Central memory CD8-positive, alpha-beta T cell (primary cell): Measurements from ENCODE around the gene ARHGEF33.
A peak's percentile ranks its signal among the peaks of the same experiment; 100 is the strongest.

Experiments used
- ATAC-seq: fragments of 150-1000 bp; cut with Tn5 transposase; replicated peaks from 2 replicates; pipeline ENCODE4 v1.10.0; 2022; ENCODE audit warnings: mild to moderate bottlenecking, moderate FRiP score, moderate number of reproducible peaks; ENCODE audit not compliant: poor library complexity, severe bottlenecking; ENCODE audit errors: extremely low read depth
- DNase-seq, 2 donors: peaks; one replicate each; pipeline ENCODE4 v3.0.0; 2021; ENCODE audit warnings: low spot score in 2 of 2
- H3K27ac Mint-ChIP-seq: one replicate; pipeline ENCODE4 v1.8.0; 2022; ENCODE audit warnings: low read depth, mild to moderate bottlenecking, moderate library complexity, mixed read lengths
- H3K27me3 Mint-ChIP-seq: one replicate; pipeline ENCODE4 v1.8.0; 2022; ENCODE audit warnings: mixed read lengths
- H3K36me3 Mint-ChIP-seq: one replicate; pipeline ENCODE4 v1.8.0; 2022; ENCODE audit warnings: mild to moderate bottlenecking, moderate library complexity, mixed read lengths; ENCODE audit not compliant: insufficient read depth
- H3K4me1 Mint-ChIP-seq: one replicate; pipeline ENCODE4 v1.8.0; 2022; ENCODE audit warnings: mixed read lengths
- H3K4me3 Mint-ChIP-seq: one replicate; pipeline ENCODE4 v1.8.0; 2022; ENCODE audit warnings: mild to moderate bottlenecking, moderate library complexity, mixed read lengths
- H3K9me3 Mint-ChIP-seq: one replicate; pipeline ENCODE4 v1.8.0; 2022; ENCODE audit warnings: mixed read lengths

Gene ARHGEF33

GRCh38 chr2:38889575-38889974 is at the start of gene ARHGEF33:
ARHGEF33 (plus strand) TSS chr2:38889875; CDS start chr2:38919448, 29,573 bp downstream.
- H3K27me3 Mint-ChIP-seq, result no peaks in the 10 kb centered on the region
- ATAC-seq (no peak), DNase-seq (no peak)
- no peak within 1 kb of the TSS for H3K4me3 Mint-ChIP-seq
- H3K4me1 Mint-ChIP-seq, result no peaks in the 10 kb centered on the region
- H3K27ac Mint-ChIP-seq, result no peak within 1 kb of the TSS
- H3K36me3 Mint-ChIP-seq, result no peaks in the 10 kb centered on the region
- H3K9me3 Mint-ChIP-seq, result no peaks in the 10 kb centered on the region

GRCh38 chr2:38850045-38850444 is 39.6 kb upstream of the ARHGEF33 start:
- Mint-ChIP-seq H3K27me3 (no peaks in the 10 kb centered on the region), H3K27ac (no peak overlapping the region), H3K9me3 (no peaks in the 10 kb centered on the region), H3K36me3 (peaks cover 30% of the 10 kb centered on the region), H3K4me3 (no peak overlapping the region), H3K4me1 (no peaks in the 10 kb centered on the region)
- DNase-seq (no peak), ATAC-seq (no peak)

GRCh38 chr2:38856165-38856564 is 33.5 kb upstream of the ARHGEF33 start:
- Mint-ChIP-seq H3K4me1 (no peaks in the 10 kb centered on the region), H3K4me3 (no peak overlapping the region), H3K9me3 (no peaks in the 10 kb centered on the region), H3K27ac (no peak overlapping the region), H3K27me3 (no peaks in the 10 kb centered on the region), H3K36me3 (peaks cover 41% of the 10 kb centered on the region)
- DNase-seq (no peak), ATAC-seq (no peak)

- no peak overlapping the region for H3K27ac Mint-ChIP-seq
- no peak for ATAC-seq
- H3K4me3 Mint-ChIP-seq, result no peak overlapping the region
- H3K4me1 Mint-ChIP-seq, result no peaks in the 10 kb centered on the region
- DNase-seq, result no peak
- H3K27me3 Mint-ChIP-seq, result no peaks in the 10 kb centered on the region
- no peaks in the 10 kb centered on the region for H3K9me3 Mint-ChIP-seq
- peaks cover 26% of the 10 kb centered on the region for H3K36me3 Mint-ChIP-seq
These were observed 27.2 kb upstream of the ARHGEF33 start for GRCh38 chr2:38862476-38862875.

GRCh38 chr2:38863061-38863695 is 26.5 kb upstream of the ARHGEF33 start:
- Mint-ChIP-seq H3K27me3 (no peaks in the 10 kb centered on the region), H3K4me1 (no peaks in the 10 kb centered on the region), H3K4me3 (no peak overlapping the region), H3K36me3 (peaks cover 22% of the 10 kb centered on the region), H3K27ac (no peak overlapping the region), H3K9me3 (no peaks in the 10 kb centered on the region)
- no peak for DNase-seq
- ATAC-seq, result peak; percentile 32

GRCh38 chr2:38866773-38867443 is 22.8 kb upstream of the ARHGEF33 start:
- Mint-ChIP-seq H3K36me3 (peaks cover 9% of the 10 kb centered on the region), H3K4me1 (peaks cover 1% of the 10 kb centered on the region), H3K4me3 (no peak overlapping the region), H3K9me3 (peaks cover 12% of the 10 kb centered on the region), H3K27me3 (no peaks in the 10 kb centered on the region), H3K27ac (no peak overlapping the region)
- DNase-seq (no peak), ATAC-seq (no peak)

GRCh38 chr2:38871432-38871831 is 18.2 kb upstream of the ARHGEF33 start:
- no peak overlapping the region for H3K27ac Mint-ChIP-seq
- ATAC-seq, result no peak
- H3K4me3 Mint-ChIP-seq, result no peak overlapping the region
- peaks cover 29% of the 10 kb centered on the region for H3K4me1 Mint-ChIP-seq
- DNase-seq, result no peak
- no peaks in the 10 kb centered on the region for H3K27me3 Mint-ChIP-seq
- H3K36me3 Mint-ChIP-seq, result peaks cover 13% of the 10 kb centered on the region
- peaks cover 12% of the 10 kb centered on the region for H3K9me3 Mint-ChIP-seq

- no peaks in the 10 kb centered on the region for H3K27me3 Mint-ChIP-seq
- H3K36me3 Mint-ChIP-seq, result peaks cover 13% of the 10 kb centered on the region
- DNase-seq (no peak), ATAC-seq (no peak)
- H3K27ac Mint-ChIP-seq, result no peak overlapping the region
- peaks cover 12% of the 10 kb centered on the region for H3K9me3 Mint-ChIP-seq
- H3K4me1 Mint-ChIP-seq, result peaks cover 32% of the 10 kb centered on the region
- no peak overlapping the region for H3K4me3 Mint-ChIP-seq
These were observed 15.9 kb upstream of the ARHGEF33 start for GRCh38 chr2:38873763-38874162.

GRCh38 chr2:38875227-38875575 is 14.5 kb upstream of the ARHGEF33 start:
- Mint-ChIP-seq H3K4me3 (peak overlapping the region; percentile 99), H3K9me3 (peaks cover 6% of the 10 kb centered on the region), H3K4me1 (peaks cover 32% of the 10 kb centered on the region), H3K27me3 (no peaks in the 10 kb centered on the region), H3K36me3 (peaks cover 12% of the 10 kb centered on the region), H3K27ac (peak overlapping the region; percentile 96)
- ATAC-seq (no peak), DNase-seq (no peak)

GRCh38 chr2:38875576-38876367 is 13.9 kb upstream of the ARHGEF33 start, which contains the start of the genes DHX57 and MORN2:
DHX57 (minus strand) TSS chr2:38875934; CDS start chr2:38868405, 7,529 bp downstream.
MORN2 (plus strand) TSS chr2:38875976.
- ATAC-seq (peak; percentile 97), DNase-seq (peak; percentile 68 to 71)
- peaks cover 32% of the 10 kb centered on the region for H3K4me1 Mint-ChIP-seq
- peaks cover 11% of the 10 kb centered on the region for H3K36me3 Mint-ChIP-seq
- no peaks in the 10 kb centered on the region for H3K27me3 Mint-ChIP-seq
- H3K9me3 Mint-ChIP-seq, result peaks cover 5% of the 10 kb centered on the region
- peak within 1 kb of the TSS; percentile 96 for H3K27ac Mint-ChIP-seq
- peak within 1 kb of the TSS; percentile 99 for H3K4me3 Mint-ChIP-seq

- H3K4me3 Mint-ChIP-seq, result peak overlapping the region; percentile 99
- peaks cover 13% of the 10 kb centered on the region for H3K36me3 Mint-ChIP-seq
- peaks cover 32% of the 10 kb centered on the region for H3K4me1 Mint-ChIP-seq
- H3K27me3 Mint-ChIP-seq, result no peaks in the 10 kb centered on the region
- DNase-seq (no peak), ATAC-seq (no peak)
- peak overlapping the region; percentile 96 for H3K27ac Mint-ChIP-seq
- H3K9me3 Mint-ChIP-seq, result peaks cover 2% of the 10 kb centered on the region
These were observed 13.3 kb upstream of the ARHGEF33 start for GRCh38 chr2:38876407-38876806.

- Mint-ChIP-seq H3K4me1 (no peaks in the 10 kb centered on the region), H3K36me3 (peaks cover 2% of the 10 kb centered on the region), H3K27ac (no peak overlapping the region), H3K27me3 (no peaks in the 10 kb centered on the region), H3K4me3 (no peak overlapping the region), H3K9me3 (no peaks in the 10 kb centered on the region)
- no peak for DNase-seq
- ATAC-seq, result no peak
These were observed 3.6 kb upstream of the ARHGEF33 start for GRCh38 chr2:38886063-38886462.
